NCI-H1436 (cell line): ENCODE measurements around the gene MYPN.

Source experiments
- DNase-seq: peaks from one replicate; lab custom pipeline; 2025; lab: John Stamatoyannopoulos, UW

The MYPN gene

GRCh38 chr10:68090586-68090985 lies 18.7 kb upstream of the MYPN start:
- no peak for DNase-seq

- no peak for DNase-seq
Observed at GRCh38 chr10:68092512-68092911, 16.8 kb upstream of the MYPN start.

GRCh38 chr10:68095153-68095552 lies 14.1 kb upstream of the MYPN start:
- DNase-seq, result no peak

- DNase-seq, result peak; percentile 5
Observed at GRCh38 chr10:68096913-68097516, 12.3 kb upstream of the MYPN start.

- DNase-seq, result no peak
Observed at GRCh38 chr10:68099736-68100135, 9.6 kb upstream of the MYPN start.

- no peak for DNase-seq
Observed at GRCh38 chr10:68101066-68101465, 8.2 kb upstream of the MYPN start.

GRCh38 chr10:68103261-68103878 lies 5.9 kb upstream of the MYPN start:
- DNase-seq, result no peak

GRCh38 chr10:68103901-68104300 lies 5.4 kb upstream of the MYPN start:
- no peak for DNase-seq

- no peak for DNase-seq
Observed at GRCh38 chr10:68105820-68106219, 3.5 kb upstream of the MYPN start.

GRCh38 chr10:68106656-68107055 lies 2.6 kb upstream of the MYPN start:
- no peak for DNase-seq

GRCh38 chr10:68107651-68108050 lies 1.6 kb upstream of the MYPN start:
- no peak for DNase-seq

- no peak for DNase-seq
Observed at GRCh38 chr10:68108051-68108450, 1.2 kb upstream of the MYPN start.

- DNase-seq, result no peak
Observed at GRCh38 chr10:68108653-68109052, 635 bp upstream of the MYPN start.

- no peak for DNase-seq
Observed at GRCh38 chr10:68110027-68110426, 739 bp downstream of the MYPN start.

GRCh38 chr10:68111584-68111983 lies 2.3 kb downstream of the MYPN start:
- no peak for DNase-seq

GRCh38 chr10:68112837-68113236 lies 3.5 kb downstream of the MYPN start:
- DNase-seq, result no peak

- no peak for DNase-seq
Observed at GRCh38 chr10:68118657-68119056, 9.4 kb downstream of the MYPN start.

- no peak for DNase-seq
Observed at GRCh38 chr10:68121020-68121743, 11.9 kb downstream of the MYPN start.

GRCh38 chr10:68121852-68122251 lies 12.6 kb downstream of the MYPN start:
- no peak for DNase-seq

GRCh38 chr10:68124718-68125117 lies 15.4 kb downstream of the MYPN start:
- no peak for DNase-seq

GRCh38 chr10:68125772-68126171 lies 16.5 kb downstream of the MYPN start:
- DNase-seq, result no peak

GRCh38 chr10:68128015-68128414 lies 18.7 kb downstream of the MYPN start:
- no peak for DNase-seq

- no peak for DNase-seq
Observed at GRCh38 chr10:68132391-68132790, 23.1 kb downstream of the MYPN start.

GRCh38 chr10:68133523-68133922 lies 24.2 kb downstream of the MYPN start:
- DNase-seq, result no peak
